Mammary epithelial cell (primary cell): ENCODE measurements around the gene GIN1.

Source experiments
- CTCF ChIP-seq, 2 donors: IDR thresholded peaks in 1 of 2; conservative IDR thresholded peaks in 1 of 2; 2 replicates each; pipeline ENCODE4 v1.5.1; 2011 to 2012; ENCODE audit warnings: inconsistent platforms in 2 of 2, low read length in 2 of 2, mild to moderate bottlenecking in 2 of 2, control low read depth in 1 of 2, low read depth in 1 of 2; ENCODE audit not compliant: insufficient read depth in 1 of 2; ENCODE audit errors: extremely low read depth in 1 of 2
- EZH2 ChIP-seq: IDR thresholded peaks from 2 replicates; pipeline ENCODE4 v1.6.1; 2012; ENCODE audit warnings: low read length, inconsistent platforms, borderline replicate concordance

GRCh38 chr5:103108086-103108485 is 11.9 kb downstream of the GIN1 start:
- no peak for TF ChIP-seq EZH2
- TF ChIP-seq CTCF (conservative IDR thresholded peaks at IDR 0.05 in 1 of 2, IDR thresholded peaks at IDR 0.05 in 1 of 2; ENCODE audit: extremely low read depth in 1 of 2, insufficient read depth in 1 of 2, low read depth in 1 of 2, low read length in 2 of 2) = no peak
